ENCODE results near the gene INPP5J.

DNA sequence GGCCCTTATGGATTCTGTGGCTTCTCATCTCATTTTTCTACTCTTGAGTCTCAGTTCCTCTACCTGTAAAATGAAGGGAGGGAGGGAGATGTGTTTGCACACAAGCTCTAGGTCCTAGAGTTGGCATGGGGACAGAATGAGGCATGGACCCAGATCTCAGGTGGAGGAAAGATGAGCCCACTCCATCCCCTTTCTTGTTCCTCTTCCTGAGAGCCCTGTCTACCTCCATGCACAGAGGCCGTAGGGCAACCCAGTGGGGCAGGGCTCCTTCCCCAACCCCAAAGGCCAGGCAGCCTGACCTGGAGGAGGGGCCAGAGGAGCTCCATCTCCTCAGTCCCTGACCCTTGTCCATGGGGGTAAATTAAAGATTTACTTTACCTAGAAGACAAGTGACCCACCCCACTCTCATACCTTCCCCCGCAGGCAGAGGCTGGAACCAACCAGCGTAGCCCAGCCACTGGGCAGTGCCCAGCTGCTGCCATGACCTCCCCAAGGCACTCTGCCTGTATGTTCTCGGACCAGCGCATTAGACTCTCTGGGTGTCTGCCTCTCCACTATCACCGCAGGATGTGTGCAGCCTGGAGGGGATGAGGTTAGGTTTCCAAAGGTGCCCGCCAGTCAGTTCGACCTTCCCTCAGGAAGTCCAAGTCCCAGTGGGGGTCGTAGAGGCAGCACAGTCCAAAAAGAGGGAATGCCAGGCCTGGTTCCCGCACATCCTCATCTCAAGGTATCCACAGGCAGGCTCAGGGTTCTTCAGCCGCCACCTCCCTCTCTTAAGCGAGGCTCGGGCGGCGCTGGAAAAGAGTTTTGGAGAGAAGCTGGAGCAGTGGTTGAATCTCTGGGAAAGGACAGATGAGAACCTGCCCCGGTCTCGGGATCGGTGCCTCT, 38.6 kb upstream of the INPP5J start:
- TF ChIP-seq GATA3 (IDR thresholded peaks at IDR 0.05; ENCODE audit: low read depth, low read length): no peak
- TF ChIP-seq GATA2 (IDR thresholded peaks at IDR 0.05; ENCODE audit: low read depth, low read length): no peak

Measured in SH-SY5Y (cell line).